Stimulated activated CD4-positive, alpha-beta T cell treated with anti-CD3 and anti-CD28 coated beads, Interleukin-4, amount 100 ng/mL, for 48 hours (primary cell): ENCODE measurements around the gene IFI44L.

Experiments used
- DNase-seq, 2 donors: peaks; one replicate each; pipeline ENCODE4 v3.0.0-alpha.2; 2020; ENCODE audit warnings: low read depth in 2 of 2

The IFI44L gene

GRCh38 chr1:78688697-78689096, 68.4 kb downstream of the IFI44L start:
- no peak for DNase-seq

DNA sequence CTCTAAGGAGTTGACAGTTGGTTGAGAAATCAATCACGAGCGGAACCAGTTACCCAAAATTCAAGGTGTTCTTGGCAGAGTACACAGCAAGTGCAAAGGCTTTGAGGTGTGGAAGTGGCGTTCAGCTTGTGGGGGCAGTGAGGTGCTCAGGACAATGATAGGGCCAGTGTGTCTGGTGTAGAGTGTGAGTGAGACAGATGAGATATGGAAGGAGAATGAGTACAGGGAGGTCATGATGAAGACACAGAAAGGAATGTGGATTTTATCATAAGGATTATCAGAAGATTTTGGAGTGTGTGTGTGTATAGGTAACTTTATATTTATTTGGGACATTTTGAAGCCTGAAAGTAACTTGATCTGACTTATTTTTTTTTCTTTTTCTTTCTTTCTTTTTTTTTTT, 70.3 kb downstream of the IFI44L start:
- DNase-seq: no peak

DNA sequence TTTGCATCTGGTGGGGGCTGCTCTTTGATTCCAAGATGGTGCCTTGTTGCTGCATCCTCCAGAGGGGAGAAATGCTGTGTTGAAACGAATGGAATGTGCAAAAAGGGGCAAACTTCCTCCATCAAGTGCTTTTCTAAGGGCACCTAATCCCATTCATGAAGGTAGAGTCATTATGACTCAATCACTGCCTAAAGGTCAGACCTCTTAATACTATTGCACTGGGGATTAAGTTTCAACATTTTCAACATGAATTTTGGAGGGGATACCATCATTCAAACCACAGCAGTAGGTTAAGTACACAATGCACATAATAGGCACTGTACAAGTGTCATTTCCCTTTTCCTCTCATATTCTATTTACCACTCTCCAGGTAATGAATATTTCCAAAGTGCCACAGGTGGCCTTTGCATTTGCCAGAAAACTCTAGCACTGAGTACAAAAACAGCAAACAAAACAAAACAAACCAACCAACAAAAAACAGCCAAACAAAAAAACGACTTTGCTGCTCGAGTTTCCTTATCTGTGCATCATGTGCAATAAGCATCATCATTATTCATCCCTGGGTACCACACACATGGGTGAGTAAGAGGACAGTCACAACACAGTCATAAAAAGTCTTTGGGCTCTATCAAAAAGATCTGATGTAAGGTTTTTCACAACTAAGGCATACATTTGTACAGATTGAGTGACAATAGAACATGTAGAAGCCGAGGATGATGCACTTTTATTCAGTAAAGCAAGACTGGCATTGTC, 71.9 kb downstream of the IFI44L start:
- DNase-seq: no peak
